ENCODE results near the gene ZNF225.

DNA sequence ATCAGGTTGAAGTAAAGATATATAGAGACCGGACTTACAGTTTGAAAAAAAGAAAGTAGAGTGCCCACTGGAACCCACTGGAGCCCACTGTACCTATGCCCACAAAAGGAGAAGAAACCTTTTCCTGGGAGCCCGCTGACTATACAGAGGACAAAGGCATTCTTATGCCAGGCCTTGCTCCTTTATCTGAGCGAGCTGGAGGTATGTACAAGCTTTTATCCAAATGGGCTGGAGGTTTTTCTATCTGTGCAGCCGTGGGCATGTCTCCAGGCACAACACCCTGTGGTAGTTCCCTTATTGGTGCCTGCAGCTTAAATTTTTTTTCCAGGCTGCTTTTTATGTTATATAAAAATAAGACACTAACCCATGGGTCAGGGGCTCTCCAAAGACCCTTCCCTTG lies 36.6 kb downstream of the ZNF225 start:
- no peak for TF ChIP-seq MEIS1 (CRISPR knock-in tag; IDR thresholded peaks at IDR 0.05; ENCODE audit: borderline replicate concordance)
- TF ChIP-seq, protein P1, sequence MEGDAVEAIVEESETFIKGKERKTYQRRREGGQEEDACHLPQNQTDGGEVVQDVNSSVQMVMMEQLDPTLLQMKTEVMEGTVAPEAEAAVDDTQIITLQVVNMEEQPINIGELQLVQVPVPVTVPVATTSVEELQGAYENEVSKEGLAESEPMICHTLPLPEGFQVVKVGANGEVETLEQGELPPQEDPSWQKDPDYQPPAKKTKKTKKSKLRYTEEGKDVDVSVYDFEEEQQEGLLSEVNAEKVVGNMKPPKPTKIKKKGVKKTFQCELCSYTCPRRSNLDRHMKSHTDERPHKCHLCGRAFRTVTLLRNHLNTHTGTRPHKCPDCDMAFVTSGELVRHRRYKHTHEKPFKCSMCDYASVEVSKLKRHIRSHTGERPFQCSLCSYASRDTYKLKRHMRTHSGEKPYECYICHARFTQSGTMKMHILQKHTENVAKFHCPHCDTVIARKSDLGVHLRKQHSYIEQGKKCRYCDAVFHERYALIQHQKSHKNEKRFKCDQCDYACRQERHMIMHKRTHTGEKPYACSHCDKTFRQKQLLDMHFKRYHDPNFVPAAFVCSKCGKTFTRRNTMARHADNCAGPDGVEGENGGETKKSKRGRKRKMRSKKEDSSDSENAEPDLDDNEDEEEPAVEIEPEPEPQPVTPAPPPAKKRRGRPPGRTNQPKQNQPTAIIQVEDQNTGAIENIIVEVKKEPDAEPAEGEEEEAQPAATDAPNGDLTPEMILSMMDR (tag by site-specific recombination; IDR thresholded peaks at IDR 0.05) = no peak
- TF ChIP-seq ZNF501 (tag by site-specific recombination; IDR thresholded peaks at IDR 0.05) = no peak
- TF ChIP-seq, protein P2, sequence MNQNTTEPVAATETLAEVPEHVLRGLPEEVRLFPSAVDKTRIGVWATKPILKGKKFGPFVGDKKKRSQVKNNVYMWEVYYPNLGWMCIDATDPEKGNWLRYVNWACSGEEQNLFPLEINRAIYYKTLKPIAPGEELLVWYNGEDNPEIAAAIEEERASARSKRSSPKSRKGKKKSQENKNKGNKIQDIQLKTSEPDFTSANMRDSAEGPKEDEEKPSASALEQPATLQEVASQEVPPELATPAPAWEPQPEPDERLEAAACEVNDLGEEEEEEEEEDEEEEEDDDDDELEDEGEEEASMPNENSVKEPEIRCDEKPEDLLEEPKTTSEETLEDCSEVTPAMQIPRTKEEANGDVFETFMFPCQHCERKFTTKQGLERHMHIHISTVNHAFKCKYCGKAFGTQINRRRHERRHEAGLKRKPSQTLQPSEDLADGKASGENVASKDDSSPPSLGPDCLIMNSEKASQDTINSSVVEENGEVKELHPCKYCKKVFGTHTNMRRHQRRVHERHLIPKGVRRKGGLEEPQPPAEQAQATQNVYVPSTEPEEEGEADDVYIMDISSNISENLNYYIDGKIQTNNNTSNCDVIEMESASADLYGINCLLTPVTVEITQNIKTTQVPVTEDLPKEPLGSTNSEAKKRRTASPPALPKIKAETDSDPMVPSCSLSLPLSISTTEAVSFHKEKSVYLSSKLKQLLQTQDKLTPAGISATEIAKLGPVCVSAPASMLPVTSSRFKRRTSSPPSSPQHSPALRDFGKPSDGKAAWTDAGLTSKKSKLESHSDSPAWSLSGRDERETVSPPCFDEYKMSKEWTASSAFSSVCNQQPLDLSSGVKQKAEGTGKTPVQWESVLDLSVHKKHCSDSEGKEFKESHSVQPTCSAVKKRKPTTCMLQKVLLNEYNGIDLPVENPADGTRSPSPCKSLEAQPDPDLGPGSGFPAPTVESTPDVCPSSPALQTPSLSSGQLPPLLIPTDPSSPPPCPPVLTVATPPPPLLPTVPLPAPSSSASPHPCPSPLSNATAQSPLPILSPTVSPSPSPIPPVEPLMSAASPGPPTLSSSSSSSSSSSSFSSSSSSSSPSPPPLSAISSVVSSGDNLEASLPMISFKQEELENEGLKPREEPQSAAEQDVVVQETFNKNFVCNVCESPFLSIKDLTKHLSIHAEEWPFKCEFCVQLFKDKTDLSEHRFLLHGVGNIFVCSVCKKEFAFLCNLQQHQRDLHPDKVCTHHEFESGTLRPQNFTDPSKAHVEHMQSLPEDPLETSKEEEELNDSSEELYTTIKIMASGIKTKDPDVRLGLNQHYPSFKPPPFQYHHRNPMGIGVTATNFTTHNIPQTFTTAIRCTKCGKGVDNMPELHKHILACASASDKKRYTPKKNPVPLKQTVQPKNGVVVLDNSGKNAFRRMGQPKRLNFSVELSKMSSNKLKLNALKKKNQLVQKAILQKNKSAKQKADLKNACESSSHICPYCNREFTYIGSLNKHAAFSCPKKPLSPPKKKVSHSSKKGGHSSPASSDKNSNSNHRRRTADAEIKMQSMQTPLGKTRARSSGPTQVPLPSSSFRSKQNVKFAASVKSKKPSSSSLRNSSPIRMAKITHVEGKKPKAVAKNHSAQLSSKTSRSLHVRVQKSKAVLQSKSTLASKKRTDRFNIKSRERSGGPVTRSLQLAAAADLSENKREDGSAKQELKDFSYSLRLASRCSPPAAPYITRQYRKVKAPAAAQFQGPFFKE (tag by site-specific recombination; IDR thresholded peaks at IDR 0.05; ENCODE audit: borderline replicate concordance) = no peak
- TF ChIP-seq, protein P3, sequence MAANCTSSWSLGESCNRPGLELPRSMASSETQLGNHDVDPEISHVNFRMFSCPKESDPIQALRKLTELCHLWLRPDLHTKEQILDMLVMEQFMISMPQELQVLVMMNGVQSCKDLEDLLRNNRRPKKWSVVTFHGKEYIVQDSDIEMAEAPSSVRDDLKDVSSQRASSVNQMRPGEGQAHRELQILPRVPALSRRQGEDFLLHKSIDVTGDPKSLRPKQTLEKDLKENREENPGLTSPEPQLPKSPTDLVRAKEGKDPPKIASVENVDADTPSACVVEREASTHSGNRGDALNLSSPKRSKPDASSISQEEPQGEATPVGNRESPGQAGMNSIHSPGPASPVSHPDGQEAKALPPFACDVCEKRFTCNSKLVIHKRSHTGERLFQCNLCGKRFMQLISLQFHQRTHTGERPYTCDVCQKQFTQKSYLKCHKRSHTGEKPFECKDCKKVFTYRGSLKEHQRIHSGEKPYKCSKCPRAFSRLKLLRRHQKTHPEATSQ (tag by site-specific recombination; IDR thresholded peaks at IDR 0.05) = no peak

Measured in HEK293 (cell line).